IMR-90 (cell line): ENCODE results near the gene SIRPD. TPM values are rescaled to one million over a fixed set of nuclear protein-coding genes. Genes with fewer than 3 reads are reported as not detected.

ENCODE experiments used
- ATAC-seq: fragments of 200-7000 bp; cut with Tn5 transposase; 2 replicates; pipeline ENCODE4 v1.9.1; 2020; ENCODE audit warnings: low read depth, mild to moderate bottlenecking, moderate library complexity
- BruUV-seq: library from RNA; stranded (reverse); fragments of 400-500 nt; replicated peaks from 2 replicates; lab custom pipeline; 2021; lab: Mats Ljungman, UMichigan
- CTCF ChIA-PET: fragments of 300-600 bp; formaldehyde crosslinking; extraction: SDS; loops from one replicate; lab custom pipeline; 2021; ENCODE audit warnings: antibody characterized with exemption; lab: Yijun Ruan, JAX
- POLR2A ChIA-PET: fragments of 300-600 bp; sonication (Branson Sonifier 250); formaldehyde crosslinking; loops from one replicate; lab custom pipeline; 2022; ENCODE audit warnings: antibody characterized with exemption; ENCODE audit not compliant: unreplicated experiment; lab: Charles Lee
- DNase-seq: peaks from one replicate; pipeline ENCODE4 v3.0.0; 2013
- H2AFZ ChIP-seq: replicated peaks from 2 replicates; pipeline ENCODE3; 2013; ENCODE audit warnings: low read length, mild to moderate bottlenecking; ENCODE audit not compliant: poor library complexity
- H2AK5ac ChIP-seq: 2 replicates; pipeline ENCODE4 v1.6.1; 2013; ENCODE audit warnings: low read depth, low read length, inconsistent platforms
- H2AK9ac ChIP-seq: replicated peaks from 2 replicates; pipeline ENCODE3; 2013; ENCODE audit warnings: mild to moderate bottlenecking, low read depth, low read length, moderate library complexity; ENCODE audit not compliant: poor library complexity
- H2BK120ac ChIP-seq: 2 replicates; pipeline ENCODE4 v1.6.1; 2013; ENCODE audit warnings: low read depth, low read length, inconsistent platforms
- H2BK15ac ChIP-seq: 3 replicates; pipeline ENCODE4 v1.6.1; 2013; ENCODE audit warnings: low read depth, low read length, inconsistent platforms
- H2BK20ac ChIP-seq: 2 replicates; pipeline ENCODE4 v1.6.1; 2013; ENCODE audit warnings: low read depth, mild to moderate bottlenecking, inconsistent platforms, low read length, moderate library complexity
- H2BK5ac ChIP-seq: 2 replicates; pipeline ENCODE4 v1.6.1; 2013; ENCODE audit warnings: mild to moderate bottlenecking, low read depth, low read length, inconsistent platforms; ENCODE audit not compliant: poor library complexity, severe bottlenecking
- H3K14ac ChIP-seq: replicated peaks from 2 replicates; pipeline ENCODE4 v1.6.1; 2013; ENCODE audit warnings: low read depth, low read length, inconsistent platforms
- H3K18ac ChIP-seq: 2 replicates; pipeline ENCODE4 v1.6.1; 2013; ENCODE audit warnings: low read depth, low read length, control low read depth
- H3K23ac ChIP-seq: 2 replicates; pipeline ENCODE4 v1.6.1; 2013; ENCODE audit warnings: low read depth, low read length, inconsistent platforms
- H3K27ac ChIP-seq: 2 replicates; pipeline ENCODE4 v1.5.1; 2013; ENCODE audit warnings: mild to moderate bottlenecking, control low read depth, low read length; ENCODE audit not compliant: insufficient read depth
- H3K27me3 ChIP-seq: 2 replicates; pipeline ENCODE4 v1.6.1; 2013; ENCODE audit warnings: low read length; ENCODE audit not compliant: control insufficient read depth, insufficient read depth
- H3K36me3 ChIP-seq: 2 replicates; pipeline ENCODE4 v1.6.1; 2013; ENCODE audit warnings: low read length, mixed read lengths; ENCODE audit not compliant: control insufficient read depth, insufficient read depth
- H3K4ac ChIP-seq: 2 replicates; pipeline ENCODE4 v1.6.1; 2013; ENCODE audit warnings: low read depth, low read length, inconsistent platforms
- H3K4me1 ChIP-seq: 2 replicates; pipeline ENCODE4 v1.6.1; 2013; ENCODE audit warnings: low read length, mixed read lengths; ENCODE audit not compliant: control insufficient read depth, insufficient read depth
- H3K4me2 ChIP-seq: 2 replicates; pipeline ENCODE4 v1.6.1; 2013; ENCODE audit warnings: low read depth, mild to moderate bottlenecking, control low read depth, low read length, moderate library complexity
- H3K4me3 ChIP-seq: 2 replicates; pipeline ENCODE4 v1.5.1; 2013; ENCODE audit warnings: low read depth, mild to moderate bottlenecking, control low read depth, low read length, moderate library complexity; ENCODE audit not compliant: insufficient read depth
- H3K56ac ChIP-seq: 2 replicates; pipeline ENCODE4 v1.6.1; 2013; ENCODE audit warnings: low read length, inconsistent platforms; ENCODE audit not compliant: insufficient read depth; ENCODE audit errors: extremely low read depth
- H3K79me1 ChIP-seq, 2 experiments: 2 replicates each; pipeline ENCODE4 v1.6.1; 2013; ENCODE audit warnings: low read length in 2 of 2, inconsistent platforms in 1 of 2, low read depth in 1 of 2
- H3K9ac ChIP-seq: 2 replicates; pipeline ENCODE4 v1.6.1; 2013; ENCODE audit warnings: low read depth, low read length, control low read depth
- H3K9me1 ChIP-seq: 2 replicates; pipeline ENCODE4 v1.6.1; 2013; ENCODE audit warnings: low read length, inconsistent platforms; ENCODE audit not compliant: insufficient read depth
- H3K9me3 ChIP-seq: 2 replicates; pipeline ENCODE4 v1.6.1; 2013; ENCODE audit warnings: low read length; ENCODE audit not compliant: control insufficient read depth, insufficient read depth
- H4K20me1 ChIP-seq: 2 replicates; pipeline ENCODE4 v1.6.1; 2013; ENCODE audit warnings: low read length, inconsistent platforms; ENCODE audit not compliant: insufficient read depth
- H4K5ac ChIP-seq: 2 replicates; pipeline ENCODE4 v1.6.1; 2013; ENCODE audit warnings: mild to moderate bottlenecking, low read depth, low read length, control low read depth
- H4K8ac ChIP-seq, 2 experiments: 2 replicates each; pipeline ENCODE4 v1.6.1; 2013; ENCODE audit warnings: low read depth in 2 of 2, low read length in 2 of 2, control low read depth in 1 of 2, inconsistent platforms in 1 of 2
- H4K91ac ChIP-seq: 2 replicates; pipeline ENCODE4 v1.6.1; 2013; ENCODE audit warnings: low read depth, low read length, inconsistent platforms; ENCODE audit not compliant: insufficient read depth
- BHLHE40 ChIP-seq: fragments of 150-350 bp; IDR thresholded peaks from 2 replicates; pipeline ENCODE4 v1.6.1; 2016; ENCODE audit warnings: mild to moderate bottlenecking, low read depth, low read length
- CEBPB ChIP-seq: IDR thresholded peaks from 2 replicates; pipeline ENCODE4 v1.6.1; 2012; ENCODE audit warnings: low read depth, low read length, improper control_type of control experiment
- CTCF ChIP-seq: conservative IDR thresholded peaks from 2 replicates; pipeline ENCODE4 v1.5.1; 2012; ENCODE audit warnings: mild to moderate bottlenecking, low read depth, low read length, improper control_type of control experiment
- ELK1 ChIP-seq: fragments of 150-350 bp; IDR thresholded peaks from 2 replicates; pipeline ENCODE4 v1.6.1; 2016; ENCODE audit warnings: low read depth, mild to moderate bottlenecking, low read length, moderate library complexity, borderline replicate concordance
- FOS ChIP-seq: fragments of 150-350 bp; IDR thresholded peaks from 2 replicates; pipeline ENCODE4 v1.6.1; 2016; ENCODE audit warnings: low read depth, low read length
- MAFK ChIP-seq: IDR thresholded peaks from 2 replicates; pipeline ENCODE4 v1.6.1; 2012; ENCODE audit warnings: low read depth, low read length, improper control_type of control experiment
- MAZ ChIP-seq: IDR thresholded peaks from 2 replicates; pipeline ENCODE4 v1.6.1; 2012; ENCODE audit warnings: low read depth, mild to moderate bottlenecking, low read length, improper control_type of control experiment, moderate library complexity, borderline replicate concordance
- MXI1 ChIP-seq: IDR thresholded peaks from 2 replicates; pipeline ENCODE4 v1.6.1; 2012; ENCODE audit warnings: low read depth, mild to moderate bottlenecking, low read length, moderate library complexity, borderline replicate concordance
- NFE2L2 ChIP-seq: fragments of 150-350 bp; IDR thresholded peaks from 2 replicates; pipeline ENCODE4 v1.6.1; 2016; ENCODE audit warnings: low read depth, mild to moderate bottlenecking, low read length
- POLR2A ChIP-seq: IDR thresholded peaks from 2 replicates; pipeline ENCODE4 v1.6.1; 2012; ENCODE audit warnings: mild to moderate bottlenecking, low read depth, low read length
- RAD21 ChIP-seq: IDR thresholded peaks from 2 replicates; pipeline ENCODE4 v1.6.1; 2012; ENCODE audit warnings: low read length, improper control_type of control experiment
- RCOR1 ChIP-seq: IDR thresholded peaks from 2 replicates; pipeline ENCODE4 v1.6.1; 2012; ENCODE audit warnings: mild to moderate bottlenecking, low read length, improper control_type of control experiment; ENCODE audit not compliant: insufficient replicate concordance
- RFX5 ChIP-seq: IDR thresholded peaks from 2 replicates; pipeline ENCODE4 v1.8.0; 2012; ENCODE audit warnings: low read depth, mild to moderate bottlenecking, low read length, moderate library complexity
- SMC3 ChIP-seq: fragments of 150-350 bp; IDR thresholded peaks from 2 replicates; pipeline ENCODE4 v1.6.1; 2016; ENCODE audit warnings: low read depth, mild to moderate bottlenecking, antibody characterized with exemption, low read length, moderate library complexity
- USF2 ChIP-seq: fragments of 150-350 bp; IDR thresholded peaks from 2 replicates; pipeline ENCODE4 v1.6.1; 2017; ENCODE audit warnings: mild to moderate bottlenecking, antibody characterized with exemption, low read length, low read depth
- WGBS, 2 experiments: methylation state at CpG; one replicate each; pipeline versions ENCODE4 v1.1.5 to v1.1.7; 2013; ENCODE audit warnings: missing lambda C conversion rate in 2 of 2; ENCODE audit not compliant: insufficient read length in 1 of 2; ENCODE audit errors: extremely low coverage in 2 of 2; 5-methylcytosine and 5-hydroxymethylcytosine counted together
- dilution Hi-C: fragments of 300-500 bp; cut with HindIII; formaldehyde crosslinking; loops from one replicate; pipeline ENCODE4 v1.14.3; 2018; ENCODE audit warnings: low sequenced_read_pairs; ENCODE audit not compliant: unreplicated experiment
- in situ Hi-C: fragments of 300-500 bp; cut with MboI; formaldehyde crosslinking; loops from 3 replicates; pipeline ENCODE4 v1.14.3; 2019; ENCODE audit warnings: low sequenced_read_pairs, inconsistent platforms, mixed read lengths
- intact Hi-C: fragments of 100-400 bp; cut with micrococcal nuclease; formaldehyde crosslinking; loops from 2 replicates; pipeline ENCODE4 v1.10.0; 2022
- polyA plus RNA-seq, 3 experiments: library from polyadenylated mRNA; depleted of rRNA; stranded (reverse); fragments of >200 nt; gene quantifications; 2 replicates each; pipeline ENCODE4 v1.2.3, GENCODE V29; 2012; ENCODE audit warnings: low replicate concordance in 1 of 3
- total RNA-seq: library from RNA; depleted of rRNA; stranded (reverse); fragments of >200 nt; gene quantifications from 2 replicates; pipeline ENCODE4 v1.2.3, GENCODE V29; 2012

The SIRPD gene
- total and polyA plus RNA-seq, 2 of the 4 experiments (the other 2 are of a cell fraction) = not detected

GRCh38 chr20:1537731-1538058 is 19.8 kb downstream of the SIRPD start:
- Histone ChIP-seq H2BK5ac (no peak overlapping the region), H3K36me3 (no peaks in the 10 kb centered on the region), H3K27me3 (peaks cover 3% of the 10 kb centered on the region; the same call in 1 of the 2 replicates), H3K79me1 (no peaks in the 10 kb centered on the region), H2BK15ac (no peak overlapping the region), H3K4me1 (no peaks in the 10 kb centered on the region), H4K91ac (no peak overlapping the region), H3K4me3 (no peak overlapping the region), H3K9me3 (no peaks in the 10 kb centered on the region), H4K8ac (no peak overlapping the region), H3K23ac (no peak overlapping the region), H3K4ac (no peak overlapping the region), H2AK5ac (no peak overlapping the region), H3K14ac (no peak overlapping the region), H2BK20ac (no peak overlapping the region), H3K9me1 (no peaks in the 10 kb centered on the region), H3K27ac (no peak overlapping the region), H3K18ac (no peak overlapping the region), H3K4me2 (no peak overlapping the region), H2AK9ac (no peak overlapping the region), H3K9ac (no peak overlapping the region), H2BK120ac (no peak overlapping the region), H3K56ac (no peak overlapping the region), H4K5ac (no peak overlapping the region), H2AFZ (no peak overlapping the region), H4K20me1 (no peaks in the 10 kb centered on the region)
- CTCF ChIA-PET = no interaction called here
- BruUV-seq = no TSS peak
- POLR2A ChIA-PET = no interaction called here
- no peak for DNase-seq
- TF ChIP-seq SMC3 = no peak
- no peak for TF ChIP-seq RFX5
- no peak for TF ChIP-seq NFE2L2
- TF ChIP-seq RCOR1 = no peak
- no peak for TF ChIP-seq MAZ
- no peak for TF ChIP-seq BHLHE40
- no peak for TF ChIP-seq RAD21
- TF ChIP-seq CEBPB = no peak
- TF ChIP-seq MXI1 = no peak
- TF ChIP-seq USF2 = no peak
- no peak for TF ChIP-seq ELK1
- TF ChIP-seq POLR2A = no peak
- TF ChIP-seq CTCF = no peak
- TF ChIP-seq FOS = no peak
- TF ChIP-seq MAFK = no peak
- intact Hi-C loops (no loop called here), in situ Hi-C loops (no loop called here), dilution Hi-C loops (no loop called here)
- no peak for ATAC-seq
- 65% methylated on average over 2 of the region's 4 CpGs; no CpG with 5 or more reads in 1 of the 2 experiments for WGBS, 2 experiments
